ENCODE measurements around the gene HLA-B. TPM values are rescaled to one million over a fixed set of nuclear protein-coding genes. Genes with fewer than 3 reads are reported as not detected.
A peak's percentile ranks its signal among the peaks of the same experiment; 100 is the strongest.
"Not testable (repeated sequence)": the region's sequence is repeated elsewhere in the genome, so short reads cannot be mapped to it uniquely, and the experiment has no call there.

The HLA-B gene
- 379 and 544 TPM in 2 replicates for total RNA-seq (2014; rRNA removed; shearing (Covaris generic); ENCODE audit: low replicate concordance)

- in situ Hi-C loops (cut with HindIII; ENCODE audit: low pct_unique_long_range_greater_than_20kb, low sequenced_read_pairs): no loop called here
- peak; percentile 86 for DNase-seq (ENCODE audit: low read depth)
Observed at GRCh38 chr6:31356946-31357466, at the start of gene HLA-B. TSS of gene HLA-B (minus strand) at chr6:31357179. CDS start at chr6:31357158, 21 bp downstream.

DNA sequence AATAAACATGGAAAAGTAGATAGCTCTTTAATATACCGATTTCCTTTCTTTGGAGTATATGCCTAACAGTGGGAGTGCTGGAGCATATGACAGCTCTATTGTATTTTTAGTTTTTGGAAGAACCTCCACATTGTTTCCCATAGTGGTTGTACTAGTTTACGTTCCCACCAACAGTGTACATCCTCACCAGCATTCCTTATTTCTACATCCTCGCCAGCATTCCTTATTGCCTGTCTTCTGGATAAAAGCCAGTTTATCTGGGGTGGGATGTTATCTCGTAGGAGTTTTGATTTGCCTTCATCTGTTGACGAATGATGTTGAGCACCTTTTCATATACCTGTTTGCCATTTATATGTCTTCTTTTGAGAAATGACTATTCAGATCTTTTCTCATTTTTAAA, 49.0 kb upstream of the HLA-B start:
- DNase-seq (ENCODE audit: low read depth): no peak
- in situ Hi-C loops (cut with HindIII; ENCODE audit: low pct_unique_long_range_greater_than_20kb, low sequenced_read_pairs): no loop called here

DNA sequence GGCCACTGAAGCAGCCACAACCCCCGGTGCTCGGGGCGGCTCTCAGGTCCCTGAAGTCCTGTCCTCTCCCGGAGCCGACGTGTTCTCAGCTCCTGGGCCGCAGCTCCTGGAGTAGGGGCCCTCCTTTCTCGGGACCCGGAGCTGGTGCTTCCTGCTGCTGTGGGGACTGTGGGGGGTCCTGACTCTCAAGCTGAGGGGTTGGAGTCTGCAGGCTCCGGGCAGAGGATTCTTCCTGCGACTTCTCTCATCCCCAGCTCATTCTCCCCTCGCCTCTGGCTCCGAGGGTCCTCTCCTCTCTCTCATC, 47.0 kb upstream of the HLA-B start:
- DNase-seq (ENCODE audit: low read depth); in situ Hi-C loops (cut with HindIII; ENCODE audit: low pct_unique_long_range_greater_than_20kb, low sequenced_read_pairs): not testable (repeated sequence)

- in situ Hi-C loops (cut with HindIII; ENCODE audit: low pct_unique_long_range_greater_than_20kb, low sequenced_read_pairs): no loop called here
- DNase-seq (ENCODE audit: low read depth): peak; percentile 89
Observed at GRCh38 chr6:31403283-31404060, 46.5 kb upstream of the HLA-B start, which contains the start of gene MICA. TSS of gene MICA (plus strand) at chr6:31403595. CDS start at chr6:31403633, 38 bp downstream.

GRCh38 chr6:31402324-31403282, 45.6 kb upstream of the HLA-B start:
- peak; percentile 48 for DNase-seq (ENCODE audit: low read depth)
- in situ Hi-C loops (cut with HindIII; ENCODE audit: low pct_unique_long_range_greater_than_20kb, low sequenced_read_pairs): no loop called here

DNA sequence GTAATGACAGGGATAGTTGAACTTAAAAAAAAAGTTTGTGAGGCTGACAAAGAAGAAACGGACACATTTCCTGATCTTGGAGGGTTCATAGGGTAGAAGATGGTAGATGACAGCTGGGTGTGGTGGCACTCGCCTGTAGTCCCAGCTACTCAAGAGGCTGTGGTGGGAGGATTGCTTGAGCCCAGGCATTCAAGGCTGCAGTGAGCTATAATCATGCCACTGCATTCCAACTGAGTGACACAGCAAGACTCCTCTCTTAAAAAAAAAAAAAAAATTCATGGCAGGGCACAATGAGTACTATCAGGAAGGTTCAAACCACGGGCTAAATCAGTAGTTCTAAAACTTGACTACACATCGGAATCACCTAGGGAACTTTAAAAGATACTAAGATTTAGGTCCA, 44.4 kb upstream of the HLA-B start:
- DNase-seq (ENCODE audit: low read depth): peak; percentile 84

GRCh38 chr6:31400467-31401289, 43.7 kb upstream of the HLA-B start:
- peak; percentile 70 for DNase-seq (ENCODE audit: low read depth)
- in situ Hi-C loops (cut with HindIII; ENCODE audit: low pct_unique_long_range_greater_than_20kb, low sequenced_read_pairs): no loop called here

More for the DNA sequence above, 44.4 kb upstream of the HLA-B start:
- in situ Hi-C loops (cut with HindIII; ENCODE audit: low pct_unique_long_range_greater_than_20kb, low sequenced_read_pairs): no loop called here

- peak; percentile 93 for DNase-seq (ENCODE audit: low read depth)
- in situ Hi-C loops (cut with HindIII; ENCODE audit: low pct_unique_long_range_greater_than_20kb, low sequenced_read_pairs): no loop called here
Observed at GRCh38 chr6:31399589-31400466, 42.8 kb upstream of the HLA-B start.

DNA sequence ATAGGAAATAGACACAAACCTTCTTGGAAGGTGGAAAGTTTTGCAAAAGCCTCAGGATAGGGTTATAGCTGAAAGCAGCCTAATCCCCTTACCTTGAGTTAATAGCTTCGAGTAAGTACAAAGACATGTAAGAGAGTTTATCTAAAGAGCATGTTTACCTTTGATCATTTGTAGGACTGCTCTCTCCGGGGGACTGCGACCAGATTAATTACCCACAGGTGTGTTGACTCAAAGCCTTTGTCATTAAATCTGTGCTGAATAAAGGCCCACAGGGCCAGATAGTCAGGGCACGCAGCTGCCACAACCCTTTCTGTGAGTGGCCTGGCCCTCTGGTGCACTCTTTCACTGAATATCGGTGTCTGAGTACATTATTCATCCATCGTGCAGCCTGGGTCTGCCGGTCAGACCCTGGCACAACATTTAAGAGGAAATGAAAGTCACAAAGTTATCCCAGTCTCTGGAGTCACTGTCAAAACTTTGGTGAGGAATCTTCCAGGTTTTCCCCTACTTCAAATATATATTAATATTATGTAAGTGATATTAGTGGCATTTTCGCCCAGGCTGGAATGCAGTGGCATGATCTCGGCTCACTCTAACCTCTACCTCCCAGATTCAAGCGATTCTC, 41.0 kb upstream of the HLA-B start:
- DNase-seq (ENCODE audit: low read depth): no peak
- in situ Hi-C loops (cut with HindIII; ENCODE audit: low pct_unique_long_range_greater_than_20kb, low sequenced_read_pairs): no loop called here

- DNase-seq (ENCODE audit: low read depth); in situ Hi-C loops (cut with HindIII; ENCODE audit: low pct_unique_long_range_greater_than_20kb, low sequenced_read_pairs): not testable (repeated sequence)
Observed at GRCh38 chr6:31397153-31397499, 40.1 kb upstream of the HLA-B start.

DNA sequence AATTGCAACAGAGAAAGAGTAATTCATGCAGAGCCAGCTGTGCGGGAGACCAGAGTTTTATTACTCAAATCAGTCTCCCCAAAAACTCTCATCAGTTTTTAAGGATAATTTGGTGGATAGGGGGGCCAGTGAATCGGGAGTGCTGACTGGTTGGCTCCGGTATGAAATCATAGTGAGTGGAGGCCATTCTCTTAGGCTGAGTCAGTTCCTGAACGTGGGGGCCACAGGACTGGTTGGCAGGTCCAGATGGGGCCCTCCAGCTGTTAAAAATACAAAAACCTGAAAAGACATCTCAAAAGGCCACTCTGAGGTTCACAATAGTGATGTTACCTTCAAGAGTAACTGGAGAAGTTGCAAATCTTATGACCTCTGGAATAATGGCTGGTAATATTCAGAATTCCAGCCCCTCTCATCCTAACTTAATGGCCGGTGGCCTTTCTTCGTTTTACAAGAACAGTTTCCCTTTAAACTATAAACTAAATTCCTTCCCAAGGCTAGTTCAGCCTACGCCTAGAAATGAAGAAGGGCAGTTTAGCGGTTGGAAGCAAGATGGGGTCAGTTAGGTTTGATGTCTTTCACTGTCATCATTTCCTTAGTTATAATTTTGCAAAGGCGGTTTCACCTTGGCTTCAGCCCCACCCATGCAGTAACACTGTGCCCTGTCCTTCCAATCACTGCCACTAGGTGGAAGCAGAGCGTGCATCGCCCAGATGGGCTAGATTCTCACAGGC, 39.6 kb upstream of the HLA-B start:
- DNase-seq (ENCODE audit: low read depth): peak; percentile 60
- in situ Hi-C loops (cut with HindIII; ENCODE audit: low pct_unique_long_range_greater_than_20kb, low sequenced_read_pairs): no loop called here

DNA sequence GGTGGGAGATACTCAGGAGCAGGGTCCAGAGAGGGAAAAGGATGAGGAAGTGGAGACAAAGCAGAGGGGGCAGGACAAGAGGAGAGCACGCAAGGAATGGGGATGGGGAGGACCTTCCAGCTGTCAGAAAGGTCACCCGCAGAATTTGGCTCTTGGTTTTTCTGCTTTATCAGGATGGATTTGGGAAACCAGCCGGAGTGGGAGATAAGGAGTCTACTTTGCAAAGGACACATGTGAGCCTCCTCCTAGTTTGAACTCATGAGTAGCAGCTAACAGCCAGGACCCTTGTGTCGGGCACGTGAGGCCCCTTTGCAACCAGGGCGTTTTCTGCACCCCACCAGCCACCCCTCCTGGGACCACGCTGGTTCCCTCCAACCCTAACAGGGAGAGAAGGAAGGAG, 38.9 kb upstream of the HLA-B start:
- in situ Hi-C loops (cut with HindIII; ENCODE audit: low pct_unique_long_range_greater_than_20kb, low sequenced_read_pairs): no loop called here
- no peak for DNase-seq (ENCODE audit: low read depth)

DNA sequence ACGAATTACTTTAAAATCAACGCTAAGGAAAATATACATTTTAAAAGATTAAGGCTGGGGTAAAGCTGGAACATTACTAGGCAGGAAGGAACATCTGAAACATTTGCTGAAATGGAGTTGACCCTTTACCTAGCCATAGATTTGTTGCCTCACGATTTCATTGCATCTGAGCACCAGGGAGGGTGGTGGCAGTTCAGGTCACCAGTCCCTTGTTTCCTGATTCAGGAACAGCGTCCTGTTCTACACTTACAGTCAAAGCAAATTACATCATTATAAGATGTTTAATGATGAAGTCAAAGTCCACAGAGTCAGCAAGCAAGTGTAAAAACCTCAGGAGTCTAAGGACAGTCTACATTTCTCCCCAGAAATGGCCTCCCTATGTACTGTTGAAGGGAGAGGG, 37.4 kb upstream of the HLA-B start:
- in situ Hi-C loops (cut with HindIII; ENCODE audit: low pct_unique_long_range_greater_than_20kb, low sequenced_read_pairs): no loop called here
- DNase-seq (ENCODE audit: low read depth): no peak

DNA sequence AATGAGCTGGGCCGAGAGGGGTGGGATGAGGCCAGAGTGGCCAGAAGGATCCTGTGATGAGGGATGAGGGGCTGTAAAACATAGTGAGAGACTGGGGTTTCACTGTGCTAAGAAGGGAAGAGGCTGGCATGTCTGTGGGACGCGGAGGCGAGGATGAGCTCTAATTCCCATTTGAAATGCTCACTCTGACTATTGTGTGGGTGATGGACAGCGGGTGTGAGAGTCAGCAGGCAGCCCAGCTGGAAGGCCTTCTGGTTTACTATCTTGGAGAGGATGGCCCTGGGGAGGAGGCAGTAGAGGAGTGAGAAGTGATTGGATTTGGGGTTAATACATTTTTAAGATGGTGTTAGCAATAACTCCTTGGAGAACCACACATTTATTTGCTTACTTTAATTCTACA, 37.0 kb upstream of the HLA-B start:
- in situ Hi-C loops (cut with HindIII; ENCODE audit: low pct_unique_long_range_greater_than_20kb, low sequenced_read_pairs): no loop called here

DNA sequence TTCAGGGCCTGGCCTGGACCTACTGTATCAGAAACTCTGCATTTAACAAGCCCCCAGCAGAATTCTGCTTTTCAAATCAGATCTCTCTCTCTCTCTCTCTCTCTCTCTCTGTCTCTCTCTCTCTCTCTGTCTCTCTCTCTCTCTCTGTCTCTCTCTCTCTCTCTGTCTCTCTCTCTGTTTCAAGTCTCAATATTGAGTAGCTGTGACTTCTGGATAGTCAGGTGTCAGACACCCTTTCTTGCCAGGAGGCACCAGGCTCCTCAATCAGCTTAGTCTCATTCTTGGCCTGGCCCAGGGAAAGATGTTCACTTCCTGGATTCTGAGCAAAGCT, 32.8 kb upstream of the HLA-B start:
- DNase-seq (ENCODE audit: low read depth); in situ Hi-C loops (cut with HindIII; ENCODE audit: low pct_unique_long_range_greater_than_20kb, low sequenced_read_pairs): not testable (repeated sequence)

More for the DNA sequence above, 37.0 kb upstream of the HLA-B start:
- DNase-seq (ENCODE audit: low read depth): no peak

Data from Caki2 (cell line).